ENCODE data around the gene TLCD2. TPM values are rescaled to one million over a fixed set of nuclear protein-coding genes. Genes with fewer than 3 reads are reported as not detected.

TLCD2 gene
- total and polyA plus RNA-seq, 2 of the 13 experiments (the other 11 are each of a cell fraction or from before 2014, with no cell fraction given): 0.90 to 1.1 TPM

DNA sequence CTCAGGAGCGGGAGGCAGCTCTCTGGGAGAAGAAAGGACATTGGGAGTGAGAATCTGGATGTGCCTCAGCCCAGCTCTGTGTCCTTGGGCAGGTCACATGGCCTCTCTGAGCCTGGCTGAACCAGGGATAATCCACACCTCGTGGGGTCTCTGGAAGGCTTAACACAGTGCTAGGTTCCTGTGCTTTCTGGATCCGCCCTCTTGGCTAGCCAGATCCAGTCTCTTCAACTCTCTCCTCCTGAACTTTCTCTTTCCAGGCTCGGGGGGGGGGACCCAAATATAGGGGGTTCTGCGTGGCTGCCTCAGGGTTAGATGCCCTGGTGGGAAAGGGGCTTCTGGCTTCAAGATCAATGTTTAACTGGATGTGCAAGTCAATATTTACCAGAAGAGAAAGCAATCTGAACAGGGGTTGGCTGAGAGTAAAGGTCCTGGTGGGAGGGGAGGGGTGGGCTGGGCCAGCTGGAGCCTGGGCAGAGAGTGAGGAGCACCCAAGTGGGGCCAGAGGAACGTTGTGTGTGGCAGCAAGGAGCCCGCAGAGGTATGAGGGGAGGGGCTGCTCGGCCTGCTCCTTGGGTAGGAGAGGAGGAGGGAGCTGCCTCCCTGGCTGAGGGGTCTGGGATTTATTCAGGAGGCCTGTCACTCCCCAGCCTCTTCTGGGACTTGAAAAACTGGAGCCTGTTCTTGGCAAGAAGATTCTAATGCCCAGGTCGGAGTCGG is 32.4 kb upstream of the TLCD2 start, which contains the start of gene SERPINF2 (continued):
- TF ChIP-seq, protein P1, sequence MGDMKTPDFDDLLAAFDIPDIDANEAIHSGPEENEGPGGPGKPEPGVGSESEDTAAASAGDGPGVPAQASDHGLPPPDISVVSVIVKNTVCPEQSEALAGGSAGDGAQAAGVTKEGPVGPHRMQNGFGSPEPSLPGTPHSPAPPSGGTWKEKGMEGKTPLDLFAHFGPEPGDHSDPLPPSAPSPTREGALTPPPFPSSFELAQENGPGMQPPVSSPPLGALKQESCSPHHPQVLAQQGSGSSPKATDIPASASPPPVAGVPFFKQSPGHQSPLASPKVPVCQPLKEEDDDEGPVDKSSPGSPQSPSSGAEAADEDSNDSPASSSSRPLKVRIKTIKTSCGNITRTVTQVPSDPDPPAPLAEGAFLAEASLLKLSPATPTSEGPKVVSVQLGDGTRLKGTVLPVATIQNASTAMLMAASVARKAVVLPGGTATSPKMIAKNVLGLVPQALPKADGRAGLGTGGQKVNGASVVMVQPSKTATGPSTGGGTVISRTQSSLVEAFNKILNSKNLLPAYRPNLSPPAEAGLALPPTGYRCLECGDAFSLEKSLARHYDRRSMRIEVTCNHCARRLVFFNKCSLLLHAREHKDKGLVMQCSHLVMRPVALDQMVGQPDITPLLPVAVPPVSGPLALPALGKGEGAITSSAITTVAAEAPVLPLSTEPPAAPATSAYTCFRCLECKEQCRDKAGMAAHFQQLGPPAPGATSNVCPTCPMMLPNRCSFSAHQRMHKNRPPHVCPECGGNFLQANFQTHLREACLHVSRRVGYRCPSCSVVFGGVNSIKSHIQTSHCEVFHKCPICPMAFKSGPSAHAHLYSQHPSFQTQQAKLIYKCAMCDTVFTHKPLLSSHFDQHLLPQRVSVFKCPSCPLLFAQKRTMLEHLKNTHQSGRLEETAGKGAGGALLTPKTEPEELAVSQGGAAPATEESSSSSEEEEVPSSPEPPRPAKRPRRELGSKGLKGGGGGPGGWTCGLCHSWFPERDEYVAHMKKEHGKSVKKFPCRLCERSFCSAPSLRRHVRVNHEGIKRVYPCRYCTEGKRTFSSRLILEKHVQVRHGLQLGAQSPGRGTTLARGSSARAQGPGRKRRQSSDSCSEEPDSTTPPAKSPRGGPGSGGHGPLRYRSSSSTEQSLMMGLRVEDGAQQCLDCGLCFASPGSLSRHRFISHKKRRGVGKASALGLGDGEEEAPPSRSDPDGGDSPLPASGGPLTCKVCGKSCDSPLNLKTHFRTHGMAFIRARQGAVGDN (CRISPR knock-in tag; IDR thresholded peaks at IDR 0.05): peak; percentile 82
- TF ChIP-seq IRF2 (CRISPR knock-in tag; IDR thresholded peaks at IDR 0.05): peak; percentile 71; the same call in 1 of the 2 replicates
- no peak for TF ChIP-seq ZNF879 (CRISPR knock-in tag; IDR thresholded peaks at IDR 0.05)
- no peak for TF ChIP-seq ZNF354B (CRISPR knock-in tag; IDR thresholded peaks at IDR 0.05)
- TF ChIP-seq ZNF562 (CRISPR knock-in tag; IDR thresholded peaks at IDR 0.05; ENCODE audit: borderline replicate concordance): no peak
- TF ChIP-seq, protein P2, sequence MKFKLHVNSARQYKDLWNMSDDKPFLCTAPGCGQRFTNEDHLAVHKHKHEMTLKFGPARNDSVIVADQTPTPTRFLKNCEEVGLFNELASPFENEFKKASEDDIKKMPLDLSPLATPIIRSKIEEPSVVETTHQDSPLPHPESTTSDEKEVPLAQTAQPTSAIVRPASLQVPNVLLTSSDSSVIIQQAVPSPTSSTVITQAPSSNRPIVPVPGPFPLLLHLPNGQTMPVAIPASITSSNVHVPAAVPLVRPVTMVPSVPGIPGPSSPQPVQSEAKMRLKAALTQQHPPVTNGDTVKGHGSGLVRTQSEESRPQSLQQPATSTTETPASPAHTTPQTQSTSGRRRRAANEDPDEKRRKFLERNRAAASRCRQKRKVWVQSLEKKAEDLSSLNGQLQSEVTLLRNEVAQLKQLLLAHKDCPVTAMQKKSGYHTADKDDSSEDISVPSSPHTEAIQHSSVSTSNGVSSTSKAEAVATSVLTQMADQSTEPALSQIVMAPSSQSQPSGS (CRISPR knock-in tag; IDR thresholded peaks at IDR 0.05): peak; percentile 45; the same call in 1 of the 2 replicates
- TF ChIP-seq MZF1 (CRISPR knock-in tag; IDR thresholded peaks at IDR 0.05; ENCODE audit: borderline replicate concordance): no peak
- TF ChIP-seq, protein P3, sequence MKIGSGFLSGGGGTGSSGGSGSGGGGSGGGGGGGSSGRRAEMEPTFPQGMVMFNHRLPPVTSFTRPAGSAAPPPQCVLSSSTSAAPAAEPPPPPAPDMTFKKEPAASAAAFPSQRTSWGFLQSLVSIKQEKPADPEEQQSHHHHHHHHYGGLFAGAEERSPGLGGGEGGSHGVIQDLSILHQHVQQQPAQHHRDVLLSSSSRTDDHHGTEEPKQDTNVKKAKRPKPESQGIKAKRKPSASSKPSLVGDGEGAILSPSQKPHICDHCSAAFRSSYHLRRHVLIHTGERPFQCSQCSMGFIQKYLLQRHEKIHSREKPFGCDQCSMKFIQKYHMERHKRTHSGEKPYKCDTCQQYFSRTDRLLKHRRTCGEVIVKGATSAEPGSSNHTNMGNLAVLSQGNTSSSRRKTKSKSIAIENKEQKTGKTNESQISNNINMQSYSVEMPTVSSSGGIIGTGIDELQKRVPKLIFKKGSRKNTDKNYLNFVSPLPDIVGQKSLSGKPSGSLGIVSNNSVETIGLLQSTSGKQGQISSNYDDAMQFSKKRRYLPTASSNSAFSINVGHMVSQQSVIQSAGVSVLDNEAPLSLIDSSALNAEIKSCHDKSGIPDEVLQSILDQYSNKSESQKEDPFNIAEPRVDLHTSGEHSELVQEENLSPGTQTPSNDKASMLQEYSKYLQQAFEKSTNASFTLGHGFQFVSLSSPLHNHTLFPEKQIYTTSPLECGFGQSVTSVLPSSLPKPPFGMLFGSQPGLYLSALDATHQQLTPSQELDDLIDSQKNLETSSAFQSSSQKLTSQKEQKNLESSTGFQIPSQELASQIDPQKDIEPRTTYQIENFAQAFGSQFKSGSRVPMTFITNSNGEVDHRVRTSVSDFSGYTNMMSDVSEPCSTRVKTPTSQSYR (CRISPR knock-in tag; IDR thresholded peaks at IDR 0.05; ENCODE audit: borderline replicate concordance): no peak
- no peak for TF ChIP-seq JUN (CRISPR knock-in tag; IDR thresholded peaks at IDR 0.05)
- TF ChIP-seq, protein P4, sequence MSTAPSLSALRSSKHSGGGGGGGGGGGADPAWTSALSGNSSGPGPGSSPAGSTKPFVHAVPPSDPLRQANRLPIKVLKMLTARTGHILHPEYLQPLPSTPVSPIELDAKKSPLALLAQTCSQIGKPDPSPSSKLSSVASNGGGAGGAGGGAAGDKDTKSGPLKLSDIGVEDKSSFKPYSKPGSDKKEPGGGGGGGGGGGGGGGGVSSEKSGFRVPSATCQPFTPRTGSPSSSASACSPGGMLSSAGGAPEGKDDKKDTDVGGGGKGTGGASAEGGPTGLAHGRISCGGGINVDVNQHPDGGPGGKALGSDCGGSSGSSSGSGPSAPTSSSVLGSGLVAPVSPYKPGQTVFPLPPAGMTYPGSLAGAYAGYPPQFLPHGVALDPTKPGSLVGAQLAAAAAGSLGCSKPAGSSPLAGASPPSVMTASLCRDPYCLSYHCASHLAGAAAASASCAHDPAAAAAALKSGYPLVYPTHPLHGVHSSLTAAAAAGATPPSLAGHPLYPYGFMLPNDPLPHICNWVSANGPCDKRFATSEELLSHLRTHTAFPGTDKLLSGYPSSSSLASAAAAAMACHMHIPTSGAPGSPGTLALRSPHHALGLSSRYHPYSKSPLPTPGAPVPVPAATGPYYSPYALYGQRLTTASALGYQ (CRISPR knock-in tag; IDR thresholded peaks at IDR 0.05): peak; percentile 57
- 0 out of 2 replicates have a peak, but pooled peaks have one; percentile 29 for TF ChIP-seq THAP11 (CRISPR knock-in tag; IDR thresholded peaks at IDR 0.05)
- no peak for TF ChIP-seq ZNF468 (CRISPR knock-in tag; IDR thresholded peaks at IDR 0.05)
- no peak for TF ChIP-seq ZNF672 (CRISPR knock-in tag; IDR thresholded peaks at IDR 0.05)
- TF ChIP-seq HNRNPL (IDR thresholded peaks at IDR 0.05; ENCODE audit: low read depth, low read length): peak; percentile 79; the same call in 1 of the 2 replicates
- TF ChIP-seq, protein P5, sequence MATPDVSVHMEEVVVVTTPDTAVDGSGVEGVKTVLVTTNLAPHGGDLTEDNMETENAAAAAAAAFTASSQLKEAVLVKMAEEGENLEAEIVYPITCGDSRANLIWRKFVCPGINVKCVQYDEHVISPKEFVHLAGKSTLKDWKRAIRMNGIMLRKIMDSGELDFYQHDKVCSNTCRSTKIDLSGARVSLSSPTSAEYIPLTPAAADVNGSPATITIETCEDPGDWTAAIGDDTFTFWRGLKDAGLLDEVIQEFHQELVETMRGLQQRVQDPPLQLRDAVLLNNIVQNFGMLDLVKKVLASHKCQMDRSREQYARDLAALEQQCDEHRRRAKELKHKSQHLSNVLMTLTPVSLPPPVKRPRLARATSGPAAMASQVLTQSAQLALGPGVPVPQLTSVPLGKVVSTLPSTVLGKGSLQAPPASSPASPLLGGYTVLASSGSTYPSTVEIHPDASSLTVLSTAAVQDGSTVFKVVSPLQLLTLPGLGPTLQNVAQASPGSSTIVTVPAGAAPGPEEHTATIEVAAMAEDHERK (CRISPR knock-in tag; IDR thresholded peaks at IDR 0.05; ENCODE audit: low read depth): no peak
- no peak for TF ChIP-seq RBAK (CRISPR knock-in tag; IDR thresholded peaks at IDR 0.05)
- TF ChIP-seq ZNF788 (CRISPR knock-in tag; IDR thresholded peaks at IDR 0.05; ENCODE audit: borderline replicate concordance): no peak
- TF ChIP-seq ZBTB21 (CRISPR knock-in tag; IDR thresholded peaks at IDR 0.05): no peak

Measured in HepG2 (cell line).